Measurements from ENCODE around the gene SH3PXD2A. TPM values are rescaled to one million over a fixed set of nuclear protein-coding genes. Genes with fewer than 3 reads are reported as not detected.

SH3PXD2A gene
- total RNA-seq, 1 donor from 2014 or later: 19.3 TPM

GRCh38 chr10:103836273-103836672 lies 19.1 kb downstream of the SH3PXD2A start:
- intact Hi-C loops (cut with micrococcal nuclease): no loop called here

DNA sequence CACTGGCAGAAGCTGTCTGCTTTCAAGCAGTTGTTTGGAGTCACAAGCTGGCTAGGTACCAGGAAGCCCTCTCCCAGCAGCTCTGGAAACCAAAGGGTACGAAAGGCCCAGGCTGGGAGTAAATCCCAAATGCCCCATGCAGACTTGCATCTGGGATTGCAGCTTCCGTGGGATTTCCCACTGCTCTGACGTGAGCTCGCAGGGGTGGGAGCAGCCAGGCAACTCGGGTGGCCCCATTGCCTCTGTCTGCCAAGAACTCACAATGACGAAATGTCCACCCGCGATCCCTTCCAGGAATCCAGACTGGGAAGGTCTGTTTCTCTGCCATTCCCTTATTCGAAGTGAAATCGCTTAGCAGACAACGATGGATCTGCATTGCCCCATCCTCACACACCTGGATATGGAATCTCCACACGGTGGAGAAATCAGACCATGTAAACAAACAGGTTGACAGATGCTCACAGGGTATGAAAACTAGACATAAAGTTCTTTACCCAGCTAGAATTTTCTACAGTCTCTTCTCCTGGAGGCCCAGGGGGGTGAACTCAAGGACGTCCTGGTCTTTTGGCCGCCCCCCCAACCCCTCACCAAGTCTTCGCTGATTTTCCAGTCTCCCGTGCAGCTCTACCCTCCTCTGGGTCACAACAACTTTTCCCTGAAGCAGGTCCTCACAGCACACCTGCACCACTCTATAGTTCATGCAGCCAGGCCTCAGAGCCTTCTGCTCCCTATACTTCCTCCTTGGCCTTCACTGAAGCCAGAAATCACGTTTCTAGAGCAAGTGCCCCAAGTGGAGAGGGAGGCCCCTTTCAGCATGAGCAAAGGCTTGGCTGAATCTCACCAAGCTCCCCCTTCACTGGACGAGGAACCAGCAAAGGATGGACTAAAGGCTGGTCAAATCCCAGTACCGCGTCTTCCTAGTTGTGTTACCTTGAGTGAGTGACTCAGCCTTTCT lies 20.0 kb downstream of the SH3PXD2A start:
- intact Hi-C loops (cut with micrococcal nuclease): no loop called here

GRCh38 chr10:103834436-103835095 lies 20.8 kb downstream of the SH3PXD2A start:
- intact Hi-C loops (cut with micrococcal nuclease): no loop called here

DNA sequence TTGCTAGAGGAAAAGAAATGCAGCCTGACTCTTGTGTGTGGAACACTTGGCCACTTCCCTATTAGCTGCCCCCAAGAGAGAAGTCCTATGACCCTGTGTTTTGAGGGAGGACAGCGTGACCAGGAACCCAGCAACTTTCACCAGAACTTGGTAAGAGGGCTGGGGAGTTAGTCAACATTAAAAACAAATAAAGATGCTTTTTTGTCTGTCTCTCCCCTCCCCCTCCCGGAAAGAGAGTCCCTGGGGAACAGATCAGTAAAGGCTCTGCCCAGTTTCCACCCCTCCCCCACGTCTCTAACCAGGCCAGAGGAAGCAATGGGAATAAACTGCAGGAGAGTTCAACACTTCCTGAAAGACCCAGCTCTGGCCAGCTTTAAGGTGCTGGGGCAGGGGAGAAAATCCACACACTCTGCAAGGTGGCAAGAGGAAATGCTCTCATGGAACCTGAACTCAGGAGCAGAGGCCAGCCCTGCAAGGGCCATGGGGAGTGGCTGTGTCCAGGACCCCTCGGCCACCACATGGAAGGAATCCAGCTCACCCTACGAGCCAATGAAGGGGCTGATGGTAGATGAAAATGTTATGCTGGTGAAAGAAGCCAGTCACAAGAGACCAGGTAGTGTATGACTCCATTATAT lies 21.5 kb downstream of the SH3PXD2A start:
- intact Hi-C loops (cut with micrococcal nuclease): no loop called here

GRCh38 chr10:103832806-103833205 lies 22.6 kb downstream of the SH3PXD2A start:
- intact Hi-C loops (cut with micrococcal nuclease): no loop called here

DNA sequence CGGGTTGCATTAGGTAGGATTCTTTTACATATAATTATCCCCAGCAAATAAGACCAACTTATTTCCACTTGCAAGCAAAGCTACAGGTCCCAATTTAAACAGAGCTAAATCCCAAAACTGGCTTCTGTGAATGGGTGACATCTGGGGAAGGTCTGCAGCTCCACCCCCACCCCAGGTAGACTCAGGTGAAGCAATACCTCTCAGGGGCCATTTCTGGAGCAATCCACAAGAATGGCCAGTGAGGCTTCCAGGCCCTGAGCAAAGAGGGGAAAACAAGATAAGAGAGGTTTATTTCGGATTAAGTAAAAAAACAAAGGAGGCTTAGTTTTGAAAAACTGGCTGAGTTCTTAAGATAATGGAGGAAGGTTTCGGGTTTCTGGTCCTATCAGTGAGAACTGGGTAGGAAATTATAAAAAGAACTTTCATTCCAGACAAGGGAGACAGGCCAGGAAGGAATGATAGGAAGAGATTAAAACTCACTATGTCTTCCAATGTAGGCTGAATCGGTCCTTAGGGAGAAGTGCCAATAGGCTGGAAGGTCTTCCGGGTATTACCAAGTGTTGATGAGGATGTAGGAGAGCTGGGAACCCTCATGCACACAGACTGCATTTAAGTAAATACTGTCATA lies 25.4 kb downstream of the SH3PXD2A start:
- intact Hi-C loops (cut with micrococcal nuclease): no loop called here

DNA sequence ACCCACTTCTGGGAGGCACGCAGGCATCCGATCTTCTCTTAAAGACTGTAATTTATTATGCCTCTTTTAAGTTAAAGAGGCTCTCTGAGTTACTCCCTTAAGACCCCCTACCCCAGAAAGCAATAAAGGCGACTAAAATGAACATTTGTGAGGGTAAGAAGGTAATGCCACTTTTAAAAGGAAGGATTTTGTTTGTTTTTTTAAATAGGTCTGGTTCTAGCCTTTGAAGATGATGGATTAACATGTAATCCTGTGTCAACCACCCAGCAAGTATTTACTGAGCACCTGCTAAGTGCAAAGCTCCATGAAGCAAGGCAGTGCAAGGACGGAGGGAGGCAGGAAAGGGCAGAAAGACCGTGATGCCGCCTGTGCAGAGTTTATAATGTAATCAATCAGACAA lies 26.1 kb downstream of the SH3PXD2A start:
- intact Hi-C loops (cut with micrococcal nuclease): no loop called here

- intact Hi-C loops (cut with micrococcal nuclease): no loop called here
Measured at GRCh38 chr10:103828587-103829197, 26.7 kb downstream of the SH3PXD2A start.

DNA sequence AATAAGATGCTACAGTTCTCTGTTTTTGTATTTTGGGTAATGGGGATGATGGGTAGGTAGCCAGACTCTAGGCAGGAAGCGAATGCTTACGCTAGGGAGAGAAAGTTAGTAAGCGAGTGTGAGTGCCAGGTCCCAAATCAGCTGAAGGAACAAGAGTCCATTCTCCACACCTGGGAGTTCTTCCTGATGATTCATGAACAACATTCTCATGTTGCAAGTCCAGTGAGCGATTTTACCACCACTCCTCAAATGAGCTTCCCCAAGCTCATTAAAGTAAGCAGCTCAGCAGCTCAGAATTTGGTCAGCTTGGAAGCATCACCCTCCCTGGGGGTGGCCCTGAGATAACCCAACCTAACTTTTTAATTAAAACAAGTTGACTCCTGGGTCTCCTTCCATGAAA lies 27.3 kb downstream of the SH3PXD2A start:
- intact Hi-C loops (cut with micrococcal nuclease): no loop called here

DNA sequence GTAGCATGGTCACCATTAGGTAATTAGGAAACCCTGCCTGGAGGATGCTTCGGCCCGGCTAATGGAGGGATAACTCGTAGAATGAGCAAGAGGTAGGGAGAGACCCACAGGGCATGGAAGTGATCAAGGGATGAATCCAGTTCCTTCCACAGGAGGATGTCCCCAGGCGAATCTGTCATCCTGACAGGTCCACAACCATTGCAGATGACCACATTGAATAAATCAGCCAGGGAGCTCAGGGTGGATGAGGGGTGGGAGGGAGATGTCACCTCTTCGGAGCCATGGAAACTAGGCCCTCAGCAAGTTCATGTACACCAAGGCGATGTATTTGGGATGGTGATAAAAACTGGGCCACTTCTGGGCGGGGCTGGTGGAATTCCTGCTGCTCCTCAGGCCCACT lies 28.5 kb downstream of the SH3PXD2A start:
- intact Hi-C loops (cut with micrococcal nuclease): no loop called here

DNA sequence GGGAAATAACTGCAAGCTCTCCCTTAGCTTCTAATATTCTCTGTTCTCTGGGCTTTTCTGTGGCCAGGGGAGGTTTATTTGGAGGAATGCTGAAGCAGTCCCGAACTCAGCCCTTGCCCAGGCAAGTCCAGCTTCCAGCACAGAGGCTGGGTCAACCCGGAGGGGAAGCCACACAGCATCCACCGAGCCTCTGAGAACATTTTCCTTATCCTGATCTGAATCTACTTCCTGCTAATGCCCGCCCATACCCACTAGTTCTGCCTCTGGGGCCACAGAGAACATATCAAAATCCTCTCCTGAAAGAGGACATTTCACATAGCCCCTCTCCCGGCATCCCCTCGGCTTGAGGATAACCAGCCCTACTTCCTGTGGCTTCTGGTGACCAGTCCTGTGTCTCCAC lies 31.1 kb downstream of the SH3PXD2A start:
- intact Hi-C loops (cut with micrococcal nuclease): no loop called here

- intact Hi-C loops (cut with micrococcal nuclease): no loop called here
Measured at GRCh38 chr10:103823706-103824272, 31.6 kb downstream of the SH3PXD2A start.

GRCh38 chr10:103822800-103823199 lies 32.6 kb downstream of the SH3PXD2A start:
- intact Hi-C loops (cut with micrococcal nuclease): no loop called here

DNA sequence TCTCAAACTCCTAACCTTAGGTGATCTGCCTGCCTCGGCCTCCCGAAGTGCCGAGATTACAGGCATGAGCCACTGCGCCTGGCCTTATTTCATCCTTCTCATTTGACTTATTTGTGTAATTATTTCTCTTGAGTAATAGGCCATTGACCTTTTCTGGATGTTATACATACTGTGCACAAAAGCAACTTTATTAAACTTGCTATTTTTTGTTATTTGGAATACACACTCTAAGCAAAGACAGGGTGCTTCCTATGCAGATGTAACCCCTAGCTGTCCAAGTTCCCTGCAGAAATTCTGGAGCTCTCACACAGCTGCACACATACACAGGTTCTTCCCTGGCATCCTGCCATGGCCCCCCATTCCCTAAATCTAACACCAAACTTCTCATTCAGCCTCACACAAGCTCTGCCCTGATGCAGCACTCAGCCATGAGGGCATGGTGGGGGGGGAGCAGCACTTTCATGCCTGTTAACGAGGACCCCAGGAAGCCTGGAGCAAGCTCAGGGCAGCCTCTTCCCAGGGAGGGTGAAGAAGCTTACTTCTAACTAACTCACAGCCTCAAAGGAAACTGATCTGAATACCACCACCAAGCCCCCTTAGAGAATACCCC lies 33.2 kb downstream of the SH3PXD2A start:
- intact Hi-C loops (cut with micrococcal nuclease): no loop called here

DNA sequence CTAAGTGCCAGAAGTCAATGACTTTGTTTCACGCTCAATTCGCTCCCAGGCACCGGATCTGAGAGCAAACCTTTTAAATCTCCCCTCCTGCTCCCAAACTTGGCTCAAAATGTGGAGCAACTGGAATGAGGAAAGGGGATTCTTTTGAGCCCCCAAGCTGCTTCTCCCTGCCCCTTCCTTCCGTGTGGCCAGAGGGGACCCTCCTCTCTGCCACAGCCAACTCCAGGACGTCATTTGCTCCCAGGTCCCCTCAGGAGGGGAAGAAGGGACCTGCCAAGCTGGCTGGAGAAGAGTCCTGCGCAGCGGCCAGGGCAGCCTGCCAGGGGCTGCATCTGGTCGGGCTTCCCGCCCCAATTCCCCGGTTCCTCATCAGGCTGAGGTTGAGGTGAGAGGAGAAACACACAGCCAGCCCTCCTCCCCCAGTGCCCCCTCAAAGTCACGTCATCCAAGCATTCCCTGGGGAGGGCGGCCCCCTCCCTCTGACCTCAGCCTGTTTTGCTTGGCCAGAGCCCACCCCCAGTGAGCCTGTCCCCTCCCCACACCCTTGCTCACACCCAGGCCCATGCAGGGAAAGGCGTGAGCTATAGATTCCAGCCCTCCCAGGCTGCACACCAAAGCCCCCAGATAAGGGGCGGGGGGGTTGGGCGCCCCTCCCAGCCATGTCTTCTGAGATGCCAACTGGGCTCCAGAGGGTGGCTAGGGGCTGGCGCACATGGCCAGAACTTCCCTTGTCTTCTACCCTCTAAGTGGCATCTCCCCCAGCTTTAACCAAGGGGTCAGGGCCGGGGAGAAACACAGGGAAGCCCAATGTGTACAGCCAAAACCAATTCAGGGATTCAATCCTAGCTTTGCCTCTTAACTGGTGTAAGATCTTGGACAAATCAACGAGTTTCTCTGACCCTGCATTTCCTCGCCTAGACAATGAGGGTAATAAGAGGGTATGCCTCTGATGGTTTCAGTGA lies 35.0 kb downstream of the SH3PXD2A start:
- intact Hi-C loops (cut with micrococcal nuclease): no loop called here

GRCh38 chr10:103819493-103819892 lies 35.9 kb downstream of the SH3PXD2A start:
- intact Hi-C loops (cut with micrococcal nuclease): no loop called here

DNA sequence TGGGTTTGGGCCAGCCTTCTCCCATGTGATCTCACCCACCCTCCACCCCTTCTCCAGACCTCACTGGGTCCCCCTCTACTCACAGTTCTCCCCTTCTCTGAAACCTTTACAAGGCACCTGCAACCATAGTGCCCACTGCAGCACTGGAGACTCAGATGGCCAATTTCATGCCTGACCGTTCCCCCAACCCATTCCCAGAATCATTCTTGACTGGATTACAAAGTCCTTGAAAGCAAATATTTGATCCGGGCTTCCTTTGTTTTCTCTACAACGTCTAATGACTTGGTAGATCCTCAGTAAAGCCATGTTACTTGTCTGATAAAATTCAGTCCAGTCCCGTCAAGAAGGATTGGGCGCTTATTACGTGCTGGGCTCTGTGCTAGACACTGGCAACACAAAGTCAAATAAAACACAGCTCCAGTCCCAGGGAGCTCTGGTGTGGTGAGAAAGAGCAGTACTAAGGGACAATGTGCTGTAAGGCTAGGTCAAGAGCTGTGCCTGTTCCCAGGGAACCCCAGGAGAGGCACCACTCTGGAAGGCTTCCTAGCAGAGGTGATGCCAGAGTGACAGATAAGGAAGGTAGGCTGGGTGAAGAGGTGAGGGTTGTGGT lies 36.5 kb downstream of the SH3PXD2A start:
- intact Hi-C loops (cut with micrococcal nuclease): no loop called here

DNA sequence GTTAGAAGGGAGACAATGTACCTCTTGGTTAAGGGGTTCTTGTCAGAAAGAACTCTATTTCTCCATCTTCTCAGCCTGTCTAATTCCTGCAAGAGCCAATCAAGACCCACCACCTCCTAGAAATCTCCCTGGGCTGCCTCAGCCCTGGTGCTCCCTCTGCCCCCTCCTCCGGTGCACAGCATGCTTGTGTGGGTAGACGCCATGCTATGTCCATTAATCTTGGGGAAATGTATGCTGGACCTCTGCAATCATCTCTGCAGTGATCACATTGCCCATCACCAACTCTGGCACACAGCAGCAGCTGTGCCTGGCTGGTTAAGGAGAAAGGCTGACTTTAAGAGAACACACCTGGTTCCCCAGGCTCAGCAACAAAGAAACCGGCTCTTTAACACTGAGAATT lies 37.3 kb downstream of the SH3PXD2A start:
- intact Hi-C loops (cut with micrococcal nuclease): no loop called here

DNA sequence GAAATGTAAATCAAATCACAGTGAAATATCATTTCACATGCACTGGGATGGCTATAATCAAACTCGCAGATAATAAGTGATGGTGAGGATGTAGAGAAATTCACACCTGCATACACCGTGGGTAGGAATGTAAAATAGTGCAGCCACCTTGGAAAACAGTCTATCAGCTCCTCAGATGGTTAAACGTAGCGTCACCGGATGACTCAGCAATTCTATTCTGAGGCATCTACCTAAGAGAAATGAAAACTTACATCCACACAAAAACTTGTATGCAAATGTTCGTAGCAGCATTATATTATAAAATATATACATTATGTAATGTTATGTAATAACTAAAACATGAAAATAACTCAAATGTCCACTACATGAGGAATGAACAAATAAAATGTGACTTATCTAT lies 38.9 kb downstream of the SH3PXD2A start:
- intact Hi-C loops (cut with micrococcal nuclease): no loop called here

Measured in T-helper 1 cell treated with Interleukin-12 subunit alpha and Interleukin-12 subunit beta and Interleukin-4 antibody, amounts not matched to agents 30 ng/mL and 1 ng/mL, for 36 hours (primary cell).